ENCODE measurements around the gene SGCE.

- TF ChIP-seq REST (IDR thresholded peaks at IDR 0.05; ENCODE audit: insufficient read depth in 1 of 2, low read depth in 2 of 2, low read length in 2 of 2) = no peak
- no peak for TF ChIP-seq POLR2AphosphoS5 (IDR thresholded peaks at IDR 0.05; ENCODE audit: low read depth, low read length)
Measured at GRCh38 chr7:94602181-94602580, 53.8 kb downstream of the SGCE start.
